Fibroblast of skin of right quadriceps (primary cell): Measurements from ENCODE around the gene CDAN1.
"Not testable (repeated sequence)": the region's sequence is repeated elsewhere in the genome, so short reads cannot be mapped to it uniquely, and the experiment has no call there.

ENCODE experiments used
- DNase-seq: peaks from one replicate; pipeline ENCODE4 v3.0.0-alpha.2; 2013

The CDAN1 gene

DNA sequence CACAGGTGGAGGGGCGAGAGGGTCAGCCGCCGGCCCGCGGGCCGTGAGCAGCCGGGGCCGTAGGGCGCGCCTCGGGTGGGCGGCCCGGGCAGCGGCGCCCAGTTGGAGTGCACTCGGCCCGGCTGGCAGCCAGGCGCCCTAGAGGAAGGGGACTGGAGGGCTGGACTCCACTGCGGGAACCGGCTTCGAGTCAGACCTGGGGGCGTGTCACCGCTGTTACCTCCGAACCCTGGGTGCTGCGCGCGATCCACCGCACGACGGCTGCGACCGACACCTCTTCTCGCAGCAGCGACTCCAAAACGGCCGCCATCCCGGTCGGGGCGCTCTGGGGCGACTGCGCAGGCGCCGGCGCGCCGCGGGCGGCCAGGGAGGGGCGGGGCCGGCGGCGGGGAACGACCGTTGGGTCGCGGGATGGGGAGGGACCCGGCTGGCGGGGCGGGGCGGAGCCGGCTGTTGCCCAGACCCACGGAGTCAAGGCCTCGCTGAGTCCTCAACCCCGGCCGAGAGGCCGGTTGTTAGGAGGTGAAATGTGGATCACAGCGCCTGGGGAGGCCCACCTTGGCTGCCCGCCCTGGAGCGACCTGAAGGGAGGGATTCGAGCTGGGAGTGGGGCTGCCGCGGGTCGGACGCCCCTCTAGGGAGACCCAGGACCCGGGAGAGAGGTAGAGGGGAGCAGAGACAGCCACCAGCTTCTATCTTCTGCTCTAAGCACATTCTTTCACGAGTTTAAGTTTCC is at the start of gene CDAN1:
CDAN1 (minus strand) TSS at position 336 of the 736 bp plus-strand sequence; CDS start at position 310, 26 bp downstream.
- DNase-seq = peak; percentile 81

DNA sequence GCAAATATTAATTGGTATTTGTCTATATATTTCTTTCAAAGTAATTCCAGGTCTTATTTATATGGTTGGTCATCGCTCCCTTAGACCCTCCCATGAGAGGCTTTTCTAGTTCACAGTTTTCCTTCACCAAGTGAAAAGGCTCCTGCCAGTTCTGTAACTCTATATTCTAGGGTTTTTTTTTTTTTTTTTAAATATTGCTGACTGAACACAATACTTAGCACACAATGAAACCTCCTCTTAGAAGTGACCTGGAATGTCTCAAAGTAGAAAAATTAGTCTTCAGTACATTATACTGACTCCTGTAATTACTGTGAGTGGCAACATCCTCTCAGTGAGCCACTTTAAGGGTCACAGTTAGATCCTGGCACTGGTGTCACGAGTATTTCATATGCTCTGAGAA is 48.6 kb upstream of the CDAN1 start:
- DNase-seq = no peak

DNA sequence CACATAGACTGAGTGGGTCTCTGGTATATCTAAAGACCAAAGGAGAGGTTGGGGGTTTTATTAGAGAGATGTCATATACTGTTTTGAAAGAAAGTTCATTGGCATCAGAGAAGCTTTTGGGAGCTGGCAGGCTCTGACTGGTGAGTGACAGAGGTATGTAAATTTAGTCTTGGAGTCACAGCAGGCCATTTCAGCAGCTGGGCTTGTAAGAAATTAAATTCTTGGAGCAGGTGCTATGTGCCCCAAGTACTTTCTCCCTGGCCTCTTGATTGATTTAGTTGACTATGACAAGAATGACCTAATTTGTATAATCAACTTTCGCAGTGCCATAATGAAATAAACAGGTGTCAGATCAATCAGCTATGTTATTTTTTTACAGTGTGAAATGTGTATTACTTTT is 47.8 kb upstream of the CDAN1 start:
- DNase-seq = no peak

- DNase-seq = no peak
Observed at GRCh38 chr15:42782716-42783115, 45.8 kb upstream of the CDAN1 start.

- DNase-seq = no peak
Observed at GRCh38 chr15:42775416-42775815, 38.5 kb upstream of the CDAN1 start.

GRCh38 chr15:42772901-42773300 is 36.0 kb upstream of the CDAN1 start:
- DNase-seq = no peak

DNA sequence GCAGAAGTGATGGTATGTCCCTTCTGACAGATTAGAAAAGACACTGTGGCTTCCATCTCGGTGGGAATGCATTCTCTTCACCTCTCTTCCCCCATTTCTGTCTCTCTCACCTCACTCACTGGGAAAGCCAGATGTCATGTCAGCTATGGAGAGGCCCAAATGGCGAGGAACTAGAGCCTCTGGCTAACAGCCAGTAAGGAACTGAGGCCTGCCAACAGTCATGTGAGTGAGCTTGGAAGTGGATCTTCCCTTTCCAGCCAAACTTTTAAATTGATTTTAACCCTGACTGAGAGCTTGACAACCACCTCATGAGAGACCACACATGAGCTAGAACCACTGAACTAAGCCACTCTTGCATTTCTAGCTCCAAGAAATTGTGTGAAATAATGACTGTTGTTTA is 35.2 kb upstream of the CDAN1 start:
- DNase-seq = no peak

GRCh38 chr15:42766109-42766508 is 29.2 kb upstream of the CDAN1 start:
- DNase-seq = not testable (repeated sequence)

GRCh38 chr15:42764154-42764731 is 27.3 kb upstream of the CDAN1 start:
- not testable (repeated sequence) for DNase-seq

GRCh38 chr15:42761813-42762212 is 24.9 kb upstream of the CDAN1 start:
- DNase-seq = not testable (repeated sequence)

DNA sequence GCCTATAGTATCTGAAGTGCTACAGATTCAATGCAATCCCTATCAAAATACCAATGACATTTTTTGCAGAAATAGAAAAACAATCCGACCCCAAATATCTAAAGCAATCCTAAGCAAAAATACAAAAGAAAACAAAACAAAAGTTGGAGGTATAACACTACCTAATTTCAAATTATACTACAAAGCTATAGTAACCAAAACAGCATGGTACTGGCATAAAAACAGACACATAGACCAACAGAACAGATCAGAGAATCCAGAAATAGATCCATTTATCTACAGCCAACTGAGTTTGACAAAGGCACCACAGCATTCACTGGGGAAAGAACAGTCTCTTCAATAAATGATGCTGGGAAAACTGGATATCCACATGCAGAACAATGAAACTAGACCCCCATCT is 23.8 kb upstream of the CDAN1 start:
- no peak for DNase-seq

GRCh38 chr15:42759093-42759492 is 22.2 kb upstream of the CDAN1 start:
- DNase-seq = no peak

DNA sequence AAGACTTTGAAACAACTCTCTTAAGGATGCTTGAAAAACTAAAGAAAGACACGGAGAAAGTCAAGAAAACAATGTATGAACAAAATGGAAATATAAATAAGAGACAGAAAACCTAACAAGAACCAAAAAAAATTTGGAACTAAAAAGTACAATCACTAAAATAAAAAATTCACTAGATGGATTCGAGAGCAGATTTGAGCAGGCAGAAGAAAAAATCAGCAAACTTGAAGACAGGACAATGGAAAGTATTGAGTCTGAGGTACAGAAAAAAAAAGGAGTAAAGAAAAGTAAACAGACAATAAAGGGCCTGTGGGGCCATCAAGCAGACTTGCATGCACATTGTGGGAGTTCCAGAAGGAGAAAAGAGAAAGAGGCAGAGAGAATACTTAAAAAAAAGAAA is 13.4 kb upstream of the CDAN1 start:
- no peak for DNase-seq

DNA sequence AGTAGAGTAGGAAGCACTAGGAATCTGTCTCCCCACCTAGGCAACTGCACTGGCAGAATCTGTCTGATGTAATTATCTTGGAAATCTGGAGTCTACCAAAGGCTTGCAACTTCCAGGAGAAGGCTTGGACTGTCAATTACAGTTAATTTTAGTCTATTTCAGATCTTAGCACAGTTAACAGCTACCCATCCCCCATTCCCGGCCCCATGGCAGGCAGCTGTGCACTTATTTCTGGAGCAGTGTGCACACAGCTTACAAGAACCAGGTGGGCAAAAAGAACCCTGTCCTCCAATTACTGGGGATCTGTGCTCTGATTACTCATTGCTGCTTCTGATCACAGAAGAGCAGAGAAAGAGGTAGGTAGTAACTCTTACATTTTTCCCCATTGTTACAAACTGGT is 12.3 kb upstream of the CDAN1 start:
- DNase-seq = no peak

GRCh38 chr15:42744195-42744594 is 7.3 kb upstream of the CDAN1 start:
- no peak for DNase-seq

- DNase-seq = no peak
Observed at GRCh38 chr15:42742149-42742548, 5.2 kb upstream of the CDAN1 start.

- DNase-seq = peak; percentile 65
Observed at GRCh38 chr15:42741710-42742109, 4.8 kb upstream of the CDAN1 start.

DNA sequence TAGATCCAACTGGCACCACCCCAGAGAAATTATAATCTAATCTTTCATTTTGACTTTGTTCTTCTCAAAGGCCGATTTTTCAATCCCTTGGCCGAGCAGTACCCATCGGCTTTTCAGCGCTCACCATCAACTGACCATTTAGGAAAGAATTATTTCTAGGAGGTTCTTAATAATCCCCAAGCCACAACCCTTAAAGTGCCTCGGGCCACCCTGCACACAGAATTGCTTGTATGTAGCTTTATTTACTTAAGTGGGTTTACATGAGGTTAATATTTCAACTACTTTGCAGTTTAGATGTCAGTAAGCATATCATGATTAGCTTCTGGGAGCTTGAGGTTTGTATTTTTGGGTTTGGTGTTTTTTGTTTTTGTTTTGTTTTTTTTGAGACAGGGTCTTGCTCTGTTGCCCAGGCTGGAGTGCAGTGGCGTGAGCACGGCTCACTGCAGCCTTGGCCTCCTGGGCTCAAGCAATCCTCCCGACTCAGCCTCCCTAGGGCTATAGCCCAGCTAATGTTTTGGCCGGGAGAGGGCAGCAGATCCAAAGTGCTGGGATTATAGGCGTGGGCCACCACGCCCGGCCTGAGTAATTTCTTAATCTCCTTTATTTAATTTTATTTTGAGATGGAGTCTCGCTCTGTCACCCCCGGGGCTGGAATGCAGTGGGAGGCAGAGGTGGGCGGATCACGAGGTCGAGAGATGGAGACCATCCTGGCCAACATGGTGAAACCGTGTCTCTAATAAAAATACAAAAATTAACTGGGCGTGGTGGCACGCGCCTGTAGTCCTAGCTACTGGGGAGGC is 801 bp upstream of the CDAN1 start:
- no peak for DNase-seq

- DNase-seq = no peak
Observed at GRCh38 chr15:42736178-42736792, 643 bp downstream of the CDAN1 start.

GRCh38 chr15:42735382-42736165 is 1.4 kb downstream of the CDAN1 start:
- DNase-seq = no peak

DNA sequence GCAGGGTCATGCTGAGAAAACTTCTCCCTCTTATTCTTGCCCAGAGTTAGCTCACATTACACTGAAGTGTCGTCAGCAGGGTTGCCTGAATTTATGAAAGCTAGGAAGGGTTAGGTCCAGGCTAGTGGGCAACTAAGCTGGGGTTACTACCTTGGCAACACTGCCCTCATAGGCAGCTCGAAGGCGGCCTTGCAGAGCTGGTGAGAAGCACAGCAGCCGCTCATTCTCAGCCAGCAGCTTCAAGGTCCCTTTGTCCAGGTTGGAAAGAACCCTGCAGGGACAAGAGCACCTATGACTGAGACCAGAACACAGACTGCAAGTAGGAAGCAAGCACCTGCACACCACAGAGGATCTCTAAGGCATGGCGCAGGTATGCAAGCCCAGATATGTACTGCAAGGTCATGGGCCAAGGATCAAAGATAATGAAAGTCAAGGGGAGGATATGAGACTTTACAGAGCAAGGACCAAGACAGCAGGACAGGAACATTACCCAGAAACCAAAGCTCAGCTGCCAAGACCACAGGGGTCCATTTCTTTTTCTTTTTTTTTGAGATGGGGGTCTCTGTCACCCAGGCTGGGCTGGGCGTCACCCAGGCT is 2.8 kb downstream of the CDAN1 start:
- DNase-seq = no peak

GRCh38 chr15:42733027-42733426 is 3.9 kb downstream of the CDAN1 start:
- no peak for DNase-seq
